Brain microvascular endothelial cell (primary cell): ENCODE results near the gene FLNA.

Experiments used
- DNase-seq: peaks from one replicate; pipeline ENCODE4 v3.0.0-alpha.2; 2020
- H3K27ac ChIP-seq: fragments of 250-450 bp; sonication (Bioruptor Pico); 2 replicates; pipeline ENCODE4 v1.5.1; 2020; ENCODE audit warnings: mild to moderate bottlenecking, moderate library complexity
- H3K27me3 ChIP-seq: fragments of 250-450 bp; sonication (Bioruptor Pico); replicated peaks from 2 replicates; pipeline ENCODE4 v1.5.1; 2020; ENCODE audit warnings: mild to moderate bottlenecking
- H3K36me3 ChIP-seq: fragments of 250-450 bp; sonication (Bioruptor Pico); replicated peaks from 2 replicates; pipeline ENCODE4 v1.5.1; 2020; ENCODE audit warnings: mild to moderate bottlenecking
- H3K4me3 ChIP-seq: 2 replicates; pipeline ENCODE4 v1.5.1; 2011; ENCODE audit warnings: low read depth, mild to moderate bottlenecking, control low read depth, low read length, moderate library complexity
- in situ Hi-C: cut with HindIII; loops from 2 replicates; pipeline ENCODE4 v1.10.0; 2017; ENCODE audit warnings: low sequenced_read_pairs, low pct_ligation_motif_present
- TF ChIP-seq, protein P1 (sequence below): IDR thresholded peaks from 2 replicates; pipeline ENCODE4 v1.5.1; 2011; ENCODE audit warnings: low read depth, mild to moderate bottlenecking, moderate library complexity, low read length, control low read depth, inconsistent platforms; ENCODE audit errors: missing control alignments

FLNA gene

GRCh38 chrX:154404625-154405192 lies 30.3 kb upstream of the FLNA start:
- no peak for DNase-seq
- in situ Hi-C loops, result no loop called here
- TF ChIP-seq, protein P1, sequence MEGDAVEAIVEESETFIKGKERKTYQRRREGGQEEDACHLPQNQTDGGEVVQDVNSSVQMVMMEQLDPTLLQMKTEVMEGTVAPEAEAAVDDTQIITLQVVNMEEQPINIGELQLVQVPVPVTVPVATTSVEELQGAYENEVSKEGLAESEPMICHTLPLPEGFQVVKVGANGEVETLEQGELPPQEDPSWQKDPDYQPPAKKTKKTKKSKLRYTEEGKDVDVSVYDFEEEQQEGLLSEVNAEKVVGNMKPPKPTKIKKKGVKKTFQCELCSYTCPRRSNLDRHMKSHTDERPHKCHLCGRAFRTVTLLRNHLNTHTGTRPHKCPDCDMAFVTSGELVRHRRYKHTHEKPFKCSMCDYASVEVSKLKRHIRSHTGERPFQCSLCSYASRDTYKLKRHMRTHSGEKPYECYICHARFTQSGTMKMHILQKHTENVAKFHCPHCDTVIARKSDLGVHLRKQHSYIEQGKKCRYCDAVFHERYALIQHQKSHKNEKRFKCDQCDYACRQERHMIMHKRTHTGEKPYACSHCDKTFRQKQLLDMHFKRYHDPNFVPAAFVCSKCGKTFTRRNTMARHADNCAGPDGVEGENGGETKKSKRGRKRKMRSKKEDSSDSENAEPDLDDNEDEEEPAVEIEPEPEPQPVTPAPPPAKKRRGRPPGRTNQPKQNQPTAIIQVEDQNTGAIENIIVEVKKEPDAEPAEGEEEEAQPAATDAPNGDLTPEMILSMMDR, result no peak

DNA sequence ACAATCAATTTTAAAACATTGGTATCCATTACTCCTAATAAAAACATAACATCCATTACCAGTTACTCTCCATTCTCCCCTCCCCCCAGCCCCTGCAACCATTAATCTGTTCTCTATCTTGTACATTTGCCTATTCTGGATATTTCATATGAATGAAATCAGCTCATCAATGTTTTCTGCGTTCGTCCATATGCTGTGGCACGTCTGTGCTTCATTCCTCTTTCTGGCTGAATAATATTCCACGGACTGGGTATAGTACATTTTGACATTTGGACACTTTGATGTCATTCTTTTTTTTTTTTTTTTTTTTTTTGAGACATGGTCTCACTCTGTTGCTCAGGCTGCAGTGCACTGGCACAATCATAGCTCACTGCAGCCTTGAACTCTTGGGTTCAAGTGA lies 29.4 kb upstream of the FLNA start:
- Histone ChIP-seq H3K27me3 (no peaks in the 10 kb centered on the region), H3K36me3 (peaks cover 27% of the 10 kb centered on the region), H3K27ac (no peak overlapping the region), H3K4me3 (no peak overlapping the region)
- no peak for DNase-seq
- in situ Hi-C loops, result no loop called here
- TF ChIP-seq, protein P1, result no peak

More at GRCh38 chrX:154404625-154405192, 30.3 kb upstream of the FLNA start:
- H3K27me3 ChIP-seq, result no peaks in the 10 kb centered on the region
- H3K36me3 ChIP-seq, result peaks cover 19% of the 10 kb centered on the region
- H3K27ac ChIP-seq, result no peak overlapping the region
- H3K4me3 ChIP-seq, result no peak overlapping the region

DNA sequence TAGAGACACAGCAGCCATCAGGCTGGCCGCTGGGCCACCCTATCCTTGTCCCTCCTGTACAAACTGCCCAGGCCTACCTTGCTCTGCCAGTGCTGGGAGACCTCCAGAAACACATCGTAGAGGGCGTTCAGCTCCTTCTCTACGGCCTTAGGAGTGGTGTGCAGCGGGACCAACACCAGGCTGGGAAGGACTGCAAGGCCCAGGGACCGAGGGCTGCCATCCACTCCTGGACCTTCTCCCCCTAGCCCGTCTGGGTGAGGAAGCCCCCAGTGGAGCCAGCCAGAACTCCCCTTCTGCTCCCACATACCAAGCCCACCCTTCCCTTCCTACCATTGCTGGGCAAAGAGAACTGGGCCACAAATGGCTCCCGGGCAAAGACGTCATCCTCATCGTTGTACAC lies 28.8 kb upstream of the FLNA start:
- Histone ChIP-seq H3K36me3 (peaks cover 32% of the 10 kb centered on the region), H3K4me3 (no peak overlapping the region), H3K27ac (no peak overlapping the region), H3K27me3 (no peaks in the 10 kb centered on the region)
- TF ChIP-seq, protein P1, result no peak
- no peak for DNase-seq
- in situ Hi-C loops, result no loop called here

DNA sequence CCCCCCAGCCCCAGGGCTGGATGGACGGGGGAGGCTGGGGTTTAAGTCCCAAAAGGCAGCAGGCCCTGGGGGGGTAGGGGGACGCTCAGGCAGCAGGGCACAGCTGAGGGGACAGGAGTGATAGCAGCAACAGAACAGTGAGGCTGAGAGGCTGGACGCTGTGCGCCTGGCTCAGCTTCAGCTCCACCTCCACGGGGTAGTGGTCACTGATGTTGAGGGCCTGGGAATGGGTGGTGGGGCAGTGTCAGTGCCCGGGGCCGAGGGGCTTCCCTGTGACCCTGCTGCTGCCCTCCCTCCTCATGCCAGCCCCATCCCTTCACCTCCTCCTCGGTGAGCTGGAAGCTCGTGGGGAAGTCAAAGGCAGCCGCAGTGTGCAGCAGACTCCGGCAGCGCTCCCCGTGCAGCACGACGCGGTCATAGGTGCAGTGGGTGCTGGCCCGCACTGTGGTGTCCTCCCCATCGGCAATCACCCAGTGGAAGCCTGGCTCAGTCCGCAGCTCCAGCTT lies 28.2 kb upstream of the FLNA start:
- Histone ChIP-seq H3K4me3 (no peak overlapping the region), H3K36me3 (peaks cover 32% of the 10 kb centered on the region), H3K27ac (no peak overlapping the region), H3K27me3 (no peaks in the 10 kb centered on the region)
- no peak for DNase-seq
- in situ Hi-C loops, result no loop called here
- TF ChIP-seq, protein P1, result no peak

GRCh38 chrX:154401918-154402621 lies 27.6 kb upstream of the FLNA start:
- TF ChIP-seq, protein P1, result no peak
- H3K27me3 ChIP-seq, result no peaks in the 10 kb centered on the region
- H3K4me3 ChIP-seq, result no peak overlapping the region
- H3K27ac ChIP-seq, result no peak overlapping the region
- H3K36me3 ChIP-seq, result peaks cover 32% of the 10 kb centered on the region
- DNase-seq, result no peak
- in situ Hi-C loops, result no loop called here
